GM19468 (cell line): ENCODE measurements around the gene NEK4.
"Not testable (repeated sequence)": the region's sequence is repeated elsewhere in the genome, so short reads cannot be mapped to it uniquely, and the experiment has no call there.

Experiments
- ATAC-seq: cut with Tn5 transposase; IDR thresholded peaks from one replicate; pipeline ENCODE4 v1.9.1; 2021; ENCODE audit warnings: mild to moderate bottlenecking, moderate library complexity, moderate number of reproducible peaks; ENCODE audit not compliant: unreplicated experiment; ENCODE audit errors: extremely low read depth

The NEK4 gene

GRCh38 chr3:52779837-52780585 is 9.3 kb upstream of the NEK4 start:
- ATAC-seq: no peak

GRCh38 chr3:52779011-52779836 is 8.5 kb upstream of the NEK4 start:
- ATAC-seq: peak; percentile 49

DNA sequence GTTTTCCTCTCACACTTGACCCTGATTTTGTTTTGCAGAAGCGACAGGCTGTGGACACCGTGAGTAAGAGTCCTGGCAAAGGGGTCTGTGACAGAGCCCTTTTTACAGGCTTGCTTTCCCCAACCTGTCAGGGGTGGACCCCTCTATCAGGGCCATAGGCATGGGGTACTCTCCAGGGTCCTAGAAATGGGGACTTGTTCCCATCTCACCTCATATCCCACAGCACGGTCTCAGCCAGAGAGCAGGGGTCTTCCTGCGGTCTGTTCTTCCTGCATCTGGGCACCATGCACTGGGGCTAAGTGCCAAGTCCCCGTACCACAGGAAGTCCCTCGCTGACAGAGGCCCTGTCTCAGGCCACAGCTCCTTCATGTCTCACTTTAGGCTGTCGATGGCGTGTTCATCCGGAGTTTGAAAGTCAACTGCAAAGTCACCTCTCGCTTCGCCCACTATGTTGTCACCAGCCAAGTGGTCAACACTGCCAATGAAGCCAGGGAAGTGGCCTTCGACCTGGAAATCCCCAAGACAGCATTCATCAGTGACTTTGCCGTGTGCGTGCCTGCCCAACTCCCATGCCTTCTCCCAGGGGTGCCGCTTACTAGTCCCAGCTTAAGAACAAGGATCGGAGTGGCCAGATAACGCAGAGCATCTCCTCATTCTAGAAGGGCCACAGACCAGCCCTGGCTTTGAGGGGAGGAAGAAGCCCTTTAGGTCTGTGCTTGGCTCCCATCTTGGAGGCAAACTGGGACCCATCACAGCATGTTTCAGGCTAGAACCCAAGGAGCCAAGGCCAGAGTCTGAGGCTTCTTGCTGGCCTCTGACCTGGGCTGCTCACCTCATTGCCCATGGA is 7.4 kb upstream of the NEK4 start:
- no peak for ATAC-seq

DNA sequence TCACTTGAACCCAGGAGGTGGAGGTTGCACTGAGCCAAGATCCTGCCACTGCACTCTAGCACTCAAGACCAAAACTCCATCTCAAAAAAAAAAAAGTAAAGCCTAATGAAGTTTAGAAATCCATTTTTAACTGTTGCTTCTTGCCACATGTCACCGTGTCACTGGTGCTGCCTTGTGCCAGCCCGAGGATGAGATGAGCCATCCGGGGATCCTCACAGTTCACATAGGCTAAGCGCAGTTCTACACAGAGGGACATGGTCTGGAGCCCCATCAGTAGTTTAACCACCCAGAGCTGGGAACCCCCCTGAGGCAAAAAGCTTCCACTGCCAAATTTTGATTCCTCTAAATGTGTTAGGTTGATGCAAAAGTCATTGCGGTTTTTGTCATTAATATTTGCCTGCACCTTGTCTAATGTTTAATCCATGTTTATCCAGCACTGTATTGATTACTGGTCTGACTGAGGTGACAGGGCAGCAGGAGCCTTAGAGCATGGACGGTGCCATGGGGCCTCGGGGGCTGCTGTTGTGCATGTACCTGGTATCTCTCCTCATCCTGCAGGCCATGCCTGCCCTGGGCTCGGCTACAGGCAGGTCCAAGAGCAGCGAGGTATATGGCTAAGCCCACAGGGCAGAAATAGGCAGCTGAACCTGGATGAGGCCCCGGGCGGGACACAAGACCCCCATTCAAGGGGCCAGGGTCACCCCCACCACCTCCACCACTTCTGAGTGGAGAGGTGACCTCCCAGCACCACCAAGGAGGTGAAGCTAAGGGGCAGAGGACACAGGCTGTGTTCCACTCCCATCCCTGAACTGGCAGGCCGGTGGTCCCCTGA is 6.6 kb upstream of the NEK4 start, which contains the start of gene ITIH1:
Gene ITIH1, plus strand, starts transcription at position 473 of the 832 bp plus-strand sequence. Its CDS starts 17 bp downstream, at position 490.
- ATAC-seq: no peak

GRCh38 chr3:52776486-52776885 is 5.7 kb upstream of the NEK4 start:
- ATAC-seq: not testable (repeated sequence)

DNA sequence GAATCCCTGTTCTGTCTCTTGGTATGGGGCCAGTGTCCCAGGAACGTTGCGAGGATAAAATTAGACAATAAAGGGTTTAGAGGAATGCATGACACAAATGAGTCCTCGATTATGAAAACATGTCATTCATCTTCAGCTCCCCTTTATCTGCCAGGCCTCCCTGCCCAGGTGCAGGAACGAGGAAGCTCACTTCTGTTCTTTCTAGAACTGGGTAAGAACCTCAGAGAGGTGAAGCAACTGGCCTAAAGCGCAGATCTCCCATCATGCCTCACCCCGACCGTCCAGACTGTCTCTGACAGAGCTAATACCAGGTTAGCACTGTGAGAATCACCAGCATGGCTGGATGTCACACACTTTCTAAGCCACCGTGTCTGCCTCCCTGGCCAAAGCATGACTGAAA is 5.1 kb upstream of the NEK4 start:
- no peak for ATAC-seq

DNA sequence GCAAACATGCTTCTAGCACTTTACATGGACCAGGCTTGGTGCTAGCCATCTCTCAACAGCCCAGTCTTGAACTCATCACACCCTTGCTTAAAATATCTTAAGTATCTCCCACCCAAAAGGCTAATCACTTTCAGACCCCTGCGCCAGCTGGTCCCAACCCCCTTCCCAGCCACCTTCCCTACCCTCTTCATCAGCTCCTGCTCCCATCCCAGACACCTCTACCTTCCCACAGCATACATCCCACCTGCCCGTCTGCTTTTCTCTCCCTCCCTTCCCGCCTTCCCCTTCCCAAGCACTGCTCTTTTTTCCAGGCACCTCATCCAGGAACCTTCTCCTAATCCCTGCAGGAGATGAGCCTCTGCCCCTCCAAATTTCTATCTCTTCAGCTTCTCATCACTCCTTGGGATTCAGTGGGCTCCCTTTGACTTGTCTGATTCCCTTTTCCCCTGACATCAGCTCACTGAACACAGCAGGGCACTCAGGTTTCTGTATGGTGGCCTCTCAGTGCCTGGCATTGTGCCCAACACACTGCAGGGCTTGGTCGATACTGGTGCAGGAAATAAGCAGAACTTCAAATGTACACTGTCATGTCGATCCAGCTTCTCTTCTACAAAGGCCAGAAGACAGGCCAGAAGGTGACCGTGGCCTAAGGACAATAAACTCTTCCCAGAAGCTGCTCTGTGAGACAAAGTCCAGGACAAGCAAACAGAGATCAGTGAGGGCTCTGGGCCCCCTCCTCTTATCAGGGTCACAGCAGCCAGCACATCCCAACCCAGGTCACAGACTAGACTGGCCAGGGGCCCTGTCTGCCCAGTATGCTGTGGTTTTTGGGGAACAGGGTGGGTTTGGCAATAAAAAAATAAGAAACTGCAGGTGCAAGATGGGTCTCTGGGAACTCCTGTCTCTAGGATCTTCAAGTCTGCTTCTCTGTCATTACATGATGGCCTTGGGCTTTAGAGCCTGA is 4.4 kb upstream of the NEK4 start:
- ATAC-seq: no peak

DNA sequence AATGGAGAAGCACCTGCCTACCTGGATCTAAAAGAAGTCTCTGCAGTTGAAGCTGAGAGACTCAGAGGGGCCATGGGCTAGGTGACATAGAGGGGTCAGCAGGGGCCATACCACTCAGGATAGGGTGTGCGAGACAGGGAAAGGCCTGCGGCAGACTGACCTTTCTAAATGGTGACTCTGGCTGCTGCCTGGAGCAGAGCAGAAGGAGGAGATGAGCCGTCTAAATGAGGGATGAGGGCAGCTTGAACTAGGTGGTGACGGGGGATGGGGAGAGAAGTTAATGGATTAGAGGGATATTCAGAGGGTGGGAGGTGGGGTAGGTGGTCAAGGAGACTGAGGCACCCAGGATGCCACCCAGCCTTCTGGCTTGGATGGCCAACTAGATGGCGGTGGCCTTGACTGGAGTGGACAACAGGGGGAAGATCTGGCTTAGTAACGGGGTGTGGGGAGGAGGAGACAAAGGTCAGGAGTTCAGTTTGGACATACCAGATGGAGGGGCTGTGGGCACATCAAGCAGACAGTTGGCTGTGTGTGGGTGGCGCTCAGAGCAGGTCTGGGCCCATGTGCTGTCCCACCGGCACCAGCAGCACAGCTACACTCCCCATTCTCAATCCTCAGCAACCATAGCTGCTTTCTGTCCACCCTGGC is 3.5 kb upstream of the NEK4 start:
- no peak for ATAC-seq

GRCh38 chr3:52773361-52774065 is 2.8 kb upstream of the NEK4 start:
- ATAC-seq: no peak

GRCh38 chr3:52771702-52772101 is 962 bp upstream of the NEK4 start:
- ATAC-seq: no peak

DNA sequence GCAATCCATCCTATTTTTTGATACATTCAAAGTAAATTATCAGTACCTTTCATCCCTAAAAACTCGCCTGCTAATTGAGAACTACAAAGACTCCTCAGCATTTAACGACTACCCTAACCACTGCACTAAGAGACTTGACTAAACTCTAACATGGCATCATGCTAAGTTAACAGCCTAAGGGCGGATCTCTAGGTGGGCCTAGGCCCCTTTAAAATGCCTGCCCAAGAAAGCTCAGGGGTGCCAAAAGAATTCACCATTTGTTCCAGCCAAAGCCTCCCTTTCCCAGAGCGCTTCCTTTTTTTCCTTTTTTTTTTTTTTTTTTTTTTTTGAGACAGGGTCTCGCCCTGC is 568 bp upstream of the NEK4 start:
- no peak for ATAC-seq

DNA sequence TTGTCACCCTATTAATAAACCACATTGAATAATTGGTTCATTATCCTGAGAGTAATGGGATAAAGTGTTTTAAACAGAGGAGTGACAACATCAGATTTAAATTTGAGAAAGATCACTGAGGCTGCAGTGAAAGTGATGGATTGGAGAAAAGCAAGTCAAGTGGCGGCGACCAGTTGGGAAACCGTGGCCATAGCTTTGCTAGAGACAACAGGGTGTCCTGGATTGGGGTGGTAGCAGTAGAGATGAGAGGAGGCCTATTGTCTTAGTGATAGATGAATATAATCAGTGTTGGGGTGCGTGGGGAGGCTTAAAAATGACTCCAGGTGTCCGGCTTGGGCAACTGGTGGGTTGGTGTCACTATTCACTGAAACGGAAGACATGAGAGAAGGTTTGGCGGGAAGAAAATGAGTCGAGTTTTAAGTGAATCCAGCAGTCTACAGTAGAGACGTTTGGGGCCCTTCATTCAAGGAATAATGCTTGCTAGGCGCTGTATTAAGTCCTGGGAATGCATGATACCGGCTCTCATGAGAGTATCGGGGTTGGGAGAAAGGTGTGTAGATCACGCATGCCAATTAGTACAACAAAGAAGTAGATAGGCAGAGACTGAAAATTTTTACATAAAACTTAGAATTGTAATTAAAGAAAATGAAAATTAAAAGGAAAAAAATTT is 819 bp downstream of the NEK4 start:
- ATAC-seq: no peak

- ATAC-seq: no peak
These were observed 7.3 kb downstream of the NEK4 start for GRCh38 chr3:52763466-52763865.

- no peak for ATAC-seq
These were observed 14.6 kb downstream of the NEK4 start for GRCh38 chr3:52756141-52756540.

- ATAC-seq: no peak
These were observed 16.4 kb downstream of the NEK4 start for GRCh38 chr3:52754373-52754772.

DNA sequence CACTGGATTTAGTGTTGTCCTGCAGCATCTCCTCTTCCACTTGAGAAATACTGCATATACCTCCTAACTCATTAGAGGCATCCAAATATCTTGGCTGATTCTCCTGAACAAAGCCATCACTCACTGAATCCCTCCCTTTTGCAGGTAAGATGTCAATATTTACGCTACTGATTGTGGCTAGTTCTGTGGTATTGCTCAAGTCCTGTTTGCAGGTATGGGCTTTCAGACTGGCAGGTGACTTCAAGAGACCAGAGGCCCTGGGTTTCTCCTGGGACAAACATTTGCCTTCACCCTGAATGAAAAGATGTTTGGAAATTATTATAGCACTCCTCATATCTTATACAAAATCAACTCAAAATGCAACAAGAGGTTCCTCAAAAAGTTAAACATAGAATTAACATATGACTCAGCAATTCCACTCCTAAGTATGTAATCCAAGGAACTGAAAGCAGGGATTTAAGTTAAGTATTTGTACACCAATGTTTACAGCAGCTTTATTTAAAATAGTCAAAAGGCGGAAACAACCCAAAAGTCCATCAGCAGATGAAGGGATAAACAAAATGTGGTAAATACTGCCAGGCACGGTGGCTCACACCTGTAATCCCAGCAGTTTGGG is 18.6 kb downstream of the NEK4 start:
- ATAC-seq: no peak

- ATAC-seq: no peak
These were observed 27.0 kb downstream of the NEK4 start for GRCh38 chr3:52743721-52744120.
